ENCODE data around the gene IRX2. TPM values are rescaled to one million over a fixed set of nuclear protein-coding genes. Genes with fewer than 3 reads are reported as not detected.

The IRX2 gene
- total RNA-seq, 1 experiment from 2014 or later, result 0.10 TPM

DNA sequence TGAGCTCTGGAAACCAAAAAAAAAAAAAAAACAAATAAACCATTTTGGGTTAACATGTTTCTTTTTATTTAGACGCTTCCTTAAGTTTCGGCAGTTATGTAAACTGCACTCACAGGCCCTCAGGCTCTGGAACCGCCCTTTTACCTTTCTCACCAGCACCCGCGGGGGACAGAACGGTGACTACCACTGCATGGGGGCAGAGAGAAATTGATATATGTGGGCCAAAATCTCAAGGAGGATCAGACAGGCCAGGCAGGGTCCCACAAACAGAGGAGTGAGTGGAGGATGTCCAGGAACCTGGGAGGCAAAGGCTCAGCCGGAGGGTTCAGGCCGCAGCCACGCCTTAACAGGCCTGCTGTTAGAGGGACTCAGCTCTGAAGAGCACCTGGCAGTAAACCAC is 54.4 kb downstream of the IRX2 start:
- Histone ChIP-seq H3K4me3 (ENCODE audit: low read depth in 2 of 2, low read length in 2 of 2) (no peak overlapping the region), H3K4me1 (ENCODE audit: control insufficient read depth, insufficient read depth, low read length) (no peaks in the 10 kb centered on the region), H3K27ac (ENCODE audit: low read length) (no peak overlapping the region), H3K9me3 (ENCODE audit: control insufficient read depth, insufficient read depth, low read depth, low read length) (no peaks in the 10 kb centered on the region), H3K27me3 (ENCODE audit: control insufficient read depth, insufficient read depth, low read length) (no peaks in the 10 kb centered on the region), H3K36me3 (ENCODE audit: control insufficient read depth, insufficient read depth, low read length) (no peaks in the 10 kb centered on the region)
- ATAC-seq, result no peak
- TF ChIP-seq TCF7L2 (IDR thresholded peaks at IDR 0.05; ENCODE audit: low read depth, low read length) (no peak), SIN3A (IDR thresholded peaks at IDR 0.05; ENCODE audit: borderline replicate concordance, insufficient read depth, low read depth, low read length) (no peak)
- TF ChIP-seq, protein P1, sequence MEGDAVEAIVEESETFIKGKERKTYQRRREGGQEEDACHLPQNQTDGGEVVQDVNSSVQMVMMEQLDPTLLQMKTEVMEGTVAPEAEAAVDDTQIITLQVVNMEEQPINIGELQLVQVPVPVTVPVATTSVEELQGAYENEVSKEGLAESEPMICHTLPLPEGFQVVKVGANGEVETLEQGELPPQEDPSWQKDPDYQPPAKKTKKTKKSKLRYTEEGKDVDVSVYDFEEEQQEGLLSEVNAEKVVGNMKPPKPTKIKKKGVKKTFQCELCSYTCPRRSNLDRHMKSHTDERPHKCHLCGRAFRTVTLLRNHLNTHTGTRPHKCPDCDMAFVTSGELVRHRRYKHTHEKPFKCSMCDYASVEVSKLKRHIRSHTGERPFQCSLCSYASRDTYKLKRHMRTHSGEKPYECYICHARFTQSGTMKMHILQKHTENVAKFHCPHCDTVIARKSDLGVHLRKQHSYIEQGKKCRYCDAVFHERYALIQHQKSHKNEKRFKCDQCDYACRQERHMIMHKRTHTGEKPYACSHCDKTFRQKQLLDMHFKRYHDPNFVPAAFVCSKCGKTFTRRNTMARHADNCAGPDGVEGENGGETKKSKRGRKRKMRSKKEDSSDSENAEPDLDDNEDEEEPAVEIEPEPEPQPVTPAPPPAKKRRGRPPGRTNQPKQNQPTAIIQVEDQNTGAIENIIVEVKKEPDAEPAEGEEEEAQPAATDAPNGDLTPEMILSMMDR (IDR thresholded peaks at IDR 0.05), result no peak
- CTCF ChIA-PET, result interaction anchor here (0.6 kb wide), 1 partner anchor 14 kb away, joined by 3 read pairs; no protein-coding TSS in a partner anchor
- POLR2A ChIA-PET, result no interaction called here
- no TSS peak for BruUV-seq (replicated peaks)
- in situ Hi-C loops (cut with HindIII; ENCODE audit: low pct_unique_long_range_greater_than_20kb, low sequenced_read_pairs), result no loop called here
- intact Hi-C loops (cut with micrococcal nuclease; ENCODE audit: unreplicated experiment), result no loop called here
- DNase-seq (ENCODE audit: low read depth, low spot score), result no peak
